NCI-H2081 treated with DMSO at 0.1 percent for 48 hours (cell line): ENCODE results near the gene PDE4B.
"Not testable (repeated sequence)": the region's sequence is repeated elsewhere in the genome, so short reads cannot be mapped to it uniquely, and the experiment has no call there.

Experiments used
- DNase-seq: peaks from one replicate; lab custom pipeline; 2025; lab: John Stamatoyannopoulos, UW

PDE4B gene

GRCh38 chr1:66055092-66055491 is 262.4 kb downstream of the PDE4B start:
- no peak for DNase-seq

- not testable (repeated sequence) for DNase-seq
Observed at GRCh38 chr1:66057448-66057847, 264.8 kb downstream of the PDE4B start.

GRCh38 chr1:66058558-66058957 is 265.9 kb downstream of the PDE4B start:
- DNase-seq = no peak

- not testable (repeated sequence) for DNase-seq
Observed at GRCh38 chr1:66067219-66067618, 274.5 kb downstream of the PDE4B start.

- no peak for DNase-seq
Observed at GRCh38 chr1:66069976-66070876, 277.5 kb downstream of the PDE4B start.

GRCh38 chr1:66073388-66073787 is 280.7 kb downstream of the PDE4B start:
- DNase-seq = no peak

GRCh38 chr1:66074147-66074546 is 281.5 kb downstream of the PDE4B start:
- DNase-seq = no peak

- no peak for DNase-seq
Observed at GRCh38 chr1:66078412-66078811, 285.7 kb downstream of the PDE4B start.

- no peak for DNase-seq
Observed at GRCh38 chr1:66083003-66083402, 290.3 kb downstream of the PDE4B start.

- no peak for DNase-seq
Observed at GRCh38 chr1:66084442-66084841, 291.7 kb downstream of the PDE4B start.

- no peak for DNase-seq
Observed at GRCh38 chr1:66085600-66085999, 292.9 kb downstream of the PDE4B start.

GRCh38 chr1:66088787-66089186 is 296.1 kb downstream of the PDE4B start:
- DNase-seq = no peak

GRCh38 chr1:66090859-66091457 is 298.3 kb downstream of the PDE4B start:
- DNase-seq = no peak

GRCh38 chr1:66095190-66095589 is 302.5 kb downstream of the PDE4B start:
- DNase-seq = no peak

- not testable (repeated sequence) for DNase-seq
Observed at GRCh38 chr1:66100959-66101358, 308.3 kb downstream of the PDE4B start.

GRCh38 chr1:66104076-66104475 is 311.4 kb downstream of the PDE4B start:
- not testable (repeated sequence) for DNase-seq

GRCh38 chr1:66108624-66109023 is 315.9 kb downstream of the PDE4B start:
- no peak for DNase-seq

GRCh38 chr1:66112744-66113400 is 320.2 kb downstream of the PDE4B start:
- no peak for DNase-seq

- DNase-seq = no peak
Observed at GRCh38 chr1:66119148-66119547, 326.5 kb downstream of the PDE4B start.

GRCh38 chr1:66124670-66125069 is 332.0 kb downstream of the PDE4B start:
- no peak for DNase-seq

GRCh38 chr1:66128641-66129040 is 335.9 kb downstream of the PDE4B start:
- DNase-seq = not testable (repeated sequence)

GRCh38 chr1:66132324-66132723 is 339.6 kb downstream of the PDE4B start:
- no peak for DNase-seq

- no peak for DNase-seq
Observed at GRCh38 chr1:66134004-66134403, 341.3 kb downstream of the PDE4B start.
